C1 segment of cervical spinal cord (tissue), 14 donors: ENCODE data around the gene PKNOX2.
A peak's percentile ranks its signal among the peaks of the same experiment; 100 is the strongest.

Source experiments
- DNase-seq, 14 donors: peaks; one replicate each; lab custom pipeline; 2025; lab: John Stamatoyannopoulos, UW

PKNOX2 gene

DNA sequence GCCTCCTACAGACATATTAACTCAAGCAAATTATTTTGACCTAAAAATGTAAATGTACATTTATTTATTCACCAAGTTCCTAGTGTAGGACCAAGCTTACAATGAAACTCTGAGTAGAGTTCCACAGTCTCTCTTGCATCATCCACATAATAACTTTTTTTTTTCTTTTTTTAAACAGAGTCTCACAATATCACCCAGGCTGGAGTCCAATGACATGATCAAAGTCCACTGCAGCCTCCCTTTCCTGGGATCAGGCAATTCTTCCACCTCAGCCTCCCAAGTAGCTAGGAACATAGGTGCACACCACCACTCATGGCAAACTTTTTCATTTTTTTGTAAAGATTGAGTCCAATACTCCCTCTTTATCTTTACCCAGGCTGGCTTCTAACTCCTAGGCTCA lies 303.5 kb downstream of the PKNOX2 start:
- no peak for DNase-seq

DNA sequence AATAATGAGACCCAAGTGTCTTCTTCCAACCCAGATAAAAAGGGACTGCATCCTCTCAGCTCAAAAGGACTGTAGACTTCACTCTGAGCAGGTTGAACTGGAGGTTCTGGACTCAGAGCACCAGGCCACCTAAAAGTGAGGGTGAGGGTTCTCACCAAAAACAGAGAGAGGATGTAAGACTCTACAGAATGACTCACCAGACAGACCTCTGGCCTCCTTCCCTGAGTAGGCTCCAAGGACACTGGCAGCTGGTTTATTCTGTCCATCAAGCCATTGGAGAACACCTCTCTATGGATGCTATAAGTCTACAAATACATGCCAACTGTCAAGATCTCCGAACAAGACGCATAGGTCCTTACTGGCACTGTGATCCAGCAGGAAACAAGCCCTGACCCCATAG lies 304.3 kb downstream of the PKNOX2 start:
- peak in 1 of 14 donors; percentile 47 for DNase-seq

DNA sequence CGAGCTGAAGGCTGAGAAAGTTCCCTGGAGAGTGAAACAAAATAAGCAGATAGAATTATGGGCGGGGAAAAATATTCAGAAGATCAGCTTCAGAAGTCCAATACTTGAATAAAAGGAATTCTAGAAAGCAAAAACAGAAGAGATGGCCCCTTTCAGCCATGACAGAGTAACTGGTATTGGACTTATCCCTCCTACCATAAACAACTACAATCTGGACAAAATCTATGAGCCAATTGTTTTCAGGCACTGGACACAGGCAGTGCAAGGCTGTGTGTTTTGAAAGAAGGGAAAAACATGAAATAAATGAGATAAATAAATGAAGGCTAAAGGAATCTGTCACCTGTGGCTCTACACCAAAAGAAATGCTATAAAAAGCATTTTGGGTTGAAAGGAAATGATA lies 305.8 kb downstream of the PKNOX2 start:
- DNase-seq = peak in 1 of 14 donors; percentile 24

DNA sequence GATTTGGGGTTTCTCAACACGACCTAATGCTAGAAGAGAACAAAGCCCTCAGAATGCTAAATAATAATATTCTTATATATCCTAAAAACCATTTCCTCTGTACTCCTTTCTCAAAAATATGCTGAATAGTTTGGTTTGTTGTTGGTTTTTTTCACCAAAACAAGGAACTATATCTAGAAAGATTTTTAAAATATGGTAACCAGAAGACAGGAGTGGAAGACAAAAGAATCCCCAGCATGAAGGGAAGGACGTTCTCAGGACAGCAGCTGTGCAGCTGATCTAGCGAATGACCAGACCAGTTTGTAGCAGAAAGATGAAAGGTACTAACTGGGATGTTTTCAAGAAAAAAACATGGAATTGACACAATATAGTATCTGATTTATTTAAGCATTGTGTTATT lies 312.2 kb downstream of the PKNOX2 start:
- no peak for DNase-seq

DNA sequence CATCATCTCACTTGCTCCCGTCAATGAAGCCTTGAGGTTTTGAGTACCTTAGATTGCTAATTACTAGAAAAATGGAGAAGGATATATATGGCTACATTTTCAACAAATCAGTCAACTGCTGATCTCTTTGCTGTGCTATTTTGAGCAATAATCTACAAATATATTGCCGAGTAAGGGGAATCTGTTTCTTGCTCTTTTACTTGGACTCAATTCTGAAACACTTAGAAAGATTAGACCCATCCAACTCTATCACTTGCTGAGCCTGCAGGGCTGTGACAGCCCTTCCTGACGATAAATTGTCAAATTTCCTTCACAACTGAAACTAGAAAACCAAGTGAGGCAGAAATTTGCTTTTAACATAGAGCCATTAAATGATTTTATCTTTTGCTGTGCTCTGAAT lies 314.6 kb downstream of the PKNOX2 start:
- no peak for DNase-seq

DNA sequence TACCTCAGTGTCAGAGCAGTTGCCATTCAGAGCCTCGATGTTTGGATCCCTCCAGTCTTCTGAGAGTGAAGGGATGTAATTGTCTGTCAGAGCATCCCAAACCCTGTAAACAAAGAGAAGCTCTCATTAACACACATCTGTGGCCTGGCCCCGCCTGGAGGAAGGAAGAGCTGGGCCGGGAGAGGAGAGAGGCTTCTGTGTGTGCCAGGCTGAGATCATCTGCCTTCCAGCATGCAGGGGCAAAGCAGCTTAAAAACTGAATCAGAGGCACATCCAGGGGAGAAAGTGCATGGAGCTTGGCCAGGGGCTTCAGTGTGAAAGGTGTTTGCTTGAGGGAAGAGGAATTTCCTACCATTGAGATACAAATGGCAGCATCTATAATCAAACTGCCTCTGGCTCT lies 317.0 kb downstream of the PKNOX2 start:
- peak in 12 of 14 donors; percentile 21 to 86 (median 72) for DNase-seq
